Measurements from ENCODE around the gene NSUN4. TPM values are rescaled to one million over a fixed set of nuclear protein-coding genes. Genes with fewer than 3 reads are reported as not detected.

The NSUN4 gene
- total RNA-seq, 1 experiment from 2014 or later: 33.9 TPM

DNA sequence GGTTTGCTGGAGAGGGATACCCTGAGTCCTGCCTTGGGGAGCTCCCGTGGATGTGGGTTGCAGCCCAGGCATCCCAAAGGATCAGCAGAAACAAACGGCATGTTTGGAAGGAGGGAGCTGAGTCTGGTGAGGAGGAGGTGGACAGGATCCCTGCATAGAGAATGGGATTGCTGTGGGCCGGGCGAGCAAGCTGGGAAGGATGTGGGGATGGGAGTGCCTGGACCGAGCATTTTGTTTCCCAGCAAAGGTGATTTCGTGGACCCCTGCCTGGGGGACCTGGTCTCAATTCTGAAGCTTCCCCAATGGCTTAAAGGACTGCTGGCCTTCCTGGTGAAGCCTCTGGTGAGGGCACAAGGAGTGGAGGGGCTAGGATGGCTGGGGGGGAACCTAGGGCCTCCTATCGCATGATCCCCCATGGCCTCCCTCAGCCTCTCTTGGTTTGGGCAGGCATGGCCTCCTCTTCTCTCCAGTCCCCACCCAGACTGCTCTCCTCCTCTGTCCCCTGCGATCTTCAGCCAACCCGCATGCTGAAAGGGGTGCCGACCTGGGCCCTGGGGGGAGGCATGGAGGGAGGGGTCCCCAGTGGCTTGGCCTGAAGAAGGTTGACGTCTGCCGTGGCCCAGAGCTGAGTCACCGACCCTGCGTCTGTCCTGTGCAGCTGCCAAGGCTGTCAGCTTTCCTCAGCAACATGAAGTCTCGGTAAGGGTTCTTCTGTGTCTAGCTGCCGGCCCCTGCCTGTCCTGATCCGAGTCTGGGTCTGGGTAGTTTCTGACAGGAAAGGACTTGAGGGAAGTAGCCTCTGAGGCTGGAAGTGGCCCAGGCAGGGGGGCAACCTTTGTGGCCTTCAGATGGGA is 69.8 kb downstream of the NSUN4 start:
- BruUV-seq (replicated peaks): no TSS peak
- Histone ChIP-seq H3K27me3 (ENCODE audit: insufficient read depth, low read depth) (no peaks in the 10 kb centered on the region), H4K20me1 (ENCODE audit: insufficient read depth) (no peaks in the 10 kb centered on the region), H3K79me2 (ENCODE audit: low read depth) (no peaks in the 10 kb centered on the region), H3K9me3 (ENCODE audit: insufficient read depth, low read depth) (no peaks in the 10 kb centered on the region), H3K27ac (no peak overlapping the region), H2AFZ (no peak overlapping the region), H3K36me3 (ENCODE audit: low read depth) (no peaks in the 10 kb centered on the region), H3K4me2 (no peak overlapping the region), H3K4me3 (no peak overlapping the region), H3F3A (ENCODE audit: insufficient read depth, low read depth) (no peaks in the 10 kb centered on the region), H3K4me1 (replicated peaks; ENCODE audit: insufficient read depth) (no peaks in the 10 kb centered on the region), H3K9me2 (ENCODE audit: insufficient read depth) (no peaks in the 10 kb centered on the region)
- no peak for DNase-seq
- TF ChIP-seq, protein P1, sequence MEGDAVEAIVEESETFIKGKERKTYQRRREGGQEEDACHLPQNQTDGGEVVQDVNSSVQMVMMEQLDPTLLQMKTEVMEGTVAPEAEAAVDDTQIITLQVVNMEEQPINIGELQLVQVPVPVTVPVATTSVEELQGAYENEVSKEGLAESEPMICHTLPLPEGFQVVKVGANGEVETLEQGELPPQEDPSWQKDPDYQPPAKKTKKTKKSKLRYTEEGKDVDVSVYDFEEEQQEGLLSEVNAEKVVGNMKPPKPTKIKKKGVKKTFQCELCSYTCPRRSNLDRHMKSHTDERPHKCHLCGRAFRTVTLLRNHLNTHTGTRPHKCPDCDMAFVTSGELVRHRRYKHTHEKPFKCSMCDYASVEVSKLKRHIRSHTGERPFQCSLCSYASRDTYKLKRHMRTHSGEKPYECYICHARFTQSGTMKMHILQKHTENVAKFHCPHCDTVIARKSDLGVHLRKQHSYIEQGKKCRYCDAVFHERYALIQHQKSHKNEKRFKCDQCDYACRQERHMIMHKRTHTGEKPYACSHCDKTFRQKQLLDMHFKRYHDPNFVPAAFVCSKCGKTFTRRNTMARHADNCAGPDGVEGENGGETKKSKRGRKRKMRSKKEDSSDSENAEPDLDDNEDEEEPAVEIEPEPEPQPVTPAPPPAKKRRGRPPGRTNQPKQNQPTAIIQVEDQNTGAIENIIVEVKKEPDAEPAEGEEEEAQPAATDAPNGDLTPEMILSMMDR (conservative IDR thresholded peaks at IDR 0.05): no peak
- TF ChIP-seq EZH2 (IDR thresholded peaks at IDR 0.05; ENCODE audit: low read depth): no peak
- CTCF ChIA-PET: no interaction called here
- POLR2A ChIA-PET (ENCODE audit: unreplicated experiment): no interaction called here
- intact Hi-C loops (cut with micrococcal nuclease; ENCODE audit: unreplicated experiment): no loop called here

DNA sequence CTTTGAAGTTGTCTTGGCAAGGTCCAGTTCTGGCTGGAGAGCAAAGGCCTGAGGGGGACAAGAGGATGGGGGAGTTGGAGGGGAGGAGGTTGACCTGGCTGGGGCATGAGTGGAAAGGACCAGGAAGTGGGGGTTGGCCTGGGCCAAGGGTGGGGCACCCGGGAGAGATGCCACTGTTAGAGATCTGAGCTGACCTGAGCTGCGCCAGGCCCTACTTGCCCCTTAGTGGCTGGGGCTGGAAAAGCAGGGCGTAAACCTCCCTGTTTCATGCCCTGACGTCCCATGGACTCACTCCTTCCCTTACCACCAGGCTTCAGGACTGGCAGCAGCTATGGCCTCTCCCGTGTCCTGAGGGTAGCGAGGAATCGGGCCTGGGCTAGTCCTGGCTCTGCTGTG is 70.4 kb downstream of the NSUN4 start:
- CTCF ChIA-PET: no interaction called here
- intact Hi-C loops (cut with micrococcal nuclease; ENCODE audit: unreplicated experiment): no loop called here
- H3K9me3 ChIP-seq (ENCODE audit: insufficient read depth, low read depth): no peaks in the 10 kb centered on the region
- DNase-seq: no peak
- TF ChIP-seq EZH2 (IDR thresholded peaks at IDR 0.05; ENCODE audit: low read depth): no peak
- TF ChIP-seq, protein P1 (conservative IDR thresholded peaks at IDR 0.05): no peak
- no peaks in the 10 kb centered on the region for H3K36me3 ChIP-seq (ENCODE audit: low read depth)
- H3K79me2 ChIP-seq (ENCODE audit: low read depth): no peaks in the 10 kb centered on the region
- no peak overlapping the region for H2AFZ ChIP-seq
- no peak overlapping the region for H3K4me3 ChIP-seq
- POLR2A ChIA-PET (ENCODE audit: unreplicated experiment): no interaction called here
- H3K27me3 ChIP-seq (ENCODE audit: insufficient read depth, low read depth): no peaks in the 10 kb centered on the region
- no peaks in the 10 kb centered on the region for H3K9me2 ChIP-seq (ENCODE audit: insufficient read depth)
- no TSS peak for BruUV-seq (replicated peaks)
- H3K27ac ChIP-seq: no peak overlapping the region
- H3K4me2 ChIP-seq: no peak overlapping the region
- H3F3A ChIP-seq (ENCODE audit: insufficient read depth, low read depth): no peaks in the 10 kb centered on the region
- H3K4me1 ChIP-seq (replicated peaks; ENCODE audit: insufficient read depth): no peaks in the 10 kb centered on the region
- H4K20me1 ChIP-seq (ENCODE audit: insufficient read depth): no peaks in the 10 kb centered on the region

Other genes starting within 250 kb of the NSUN4 start
- gene PIK3R3, start 208.2 kb upstream of the NSUN4 start, total RNA-seq (2021): 19.6 and 44.2 TPM in 2 replicates
- gene TSPAN1, start 165.7 kb upstream of the NSUN4 start, total RNA-seq (2021): 134 and 139 TPM in 2 replicates
- gene P3R3URF, start 164.3 kb upstream of the NSUN4 start, total RNA-seq (2021): not detected in 2 replicates
- 82.6 and 97.4 TPM in 2 replicates for gene POMGNT1, start 142.4 kb upstream of the NSUN4 start, total RNA-seq (2021)
- 0.57 TPM in 1 of 2 replicates, not detected in the other for gene LURAP1, start 137.5 kb upstream of the NSUN4 start, total RNA-seq (2021)
- gene RAD54L, start 93.0 kb upstream of the NSUN4 start, total RNA-seq (2021): 44.8 and 56.4 TPM in 2 replicates
- gene LRRC41, start 37.2 kb upstream of the NSUN4 start, total RNA-seq (2021): 65.9 and 66.3 TPM in 2 replicates
- 457 and 551 TPM in 2 replicates for gene UQCRH, start 37.1 kb upstream of the NSUN4 start, total RNA-seq (2021)
- gene FAAH, start 53.5 kb downstream of the NSUN4 start, total RNA-seq (2021): 19.1 and 23.8 TPM in 2 replicates
- 0.79 and 1.0 TPM in 2 replicates for gene DMBX1, start 149.0 kb downstream of the NSUN4 start, total RNA-seq (2021)
- gene KNCN, start 210.8 kb downstream of the NSUN4 start, total RNA-seq (2021): not detected in 2 replicates